ENCODE data around the gene CDH23.

Gene CDH23

GRCh38 chr10:71750124-71750841, 353.6 kb downstream of the CDH23 start:
- DNase-seq = no peak

DNA sequence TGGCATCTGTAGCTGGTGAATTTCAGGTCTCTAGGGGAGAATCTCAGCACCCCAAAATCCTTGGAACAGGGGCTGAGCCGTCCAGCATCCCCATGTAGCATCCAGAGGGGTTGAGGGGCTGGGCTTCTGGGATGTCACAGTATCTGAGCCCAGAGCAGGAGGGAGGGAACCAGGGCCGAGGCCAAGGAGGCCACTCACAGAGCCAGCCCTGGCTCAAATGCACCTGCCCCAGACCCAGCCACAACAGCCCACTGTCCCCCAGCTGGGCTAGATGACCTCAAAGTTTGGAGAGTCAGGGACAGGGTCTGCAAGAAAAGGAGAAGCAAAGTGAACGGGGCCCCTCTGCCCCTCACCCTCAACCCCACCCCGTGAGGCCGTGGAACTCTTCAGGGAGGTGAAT, 354.3 kb downstream of the CDH23 start:
- DNase-seq = no peak

GRCh38 chr10:71751515-71752224, 354.9 kb downstream of the CDH23 start:
- DNase-seq = no peak

GRCh38 chr10:71752391-71753090, 355.8 kb downstream of the CDH23 start:
- no peak for DNase-seq

DNA sequence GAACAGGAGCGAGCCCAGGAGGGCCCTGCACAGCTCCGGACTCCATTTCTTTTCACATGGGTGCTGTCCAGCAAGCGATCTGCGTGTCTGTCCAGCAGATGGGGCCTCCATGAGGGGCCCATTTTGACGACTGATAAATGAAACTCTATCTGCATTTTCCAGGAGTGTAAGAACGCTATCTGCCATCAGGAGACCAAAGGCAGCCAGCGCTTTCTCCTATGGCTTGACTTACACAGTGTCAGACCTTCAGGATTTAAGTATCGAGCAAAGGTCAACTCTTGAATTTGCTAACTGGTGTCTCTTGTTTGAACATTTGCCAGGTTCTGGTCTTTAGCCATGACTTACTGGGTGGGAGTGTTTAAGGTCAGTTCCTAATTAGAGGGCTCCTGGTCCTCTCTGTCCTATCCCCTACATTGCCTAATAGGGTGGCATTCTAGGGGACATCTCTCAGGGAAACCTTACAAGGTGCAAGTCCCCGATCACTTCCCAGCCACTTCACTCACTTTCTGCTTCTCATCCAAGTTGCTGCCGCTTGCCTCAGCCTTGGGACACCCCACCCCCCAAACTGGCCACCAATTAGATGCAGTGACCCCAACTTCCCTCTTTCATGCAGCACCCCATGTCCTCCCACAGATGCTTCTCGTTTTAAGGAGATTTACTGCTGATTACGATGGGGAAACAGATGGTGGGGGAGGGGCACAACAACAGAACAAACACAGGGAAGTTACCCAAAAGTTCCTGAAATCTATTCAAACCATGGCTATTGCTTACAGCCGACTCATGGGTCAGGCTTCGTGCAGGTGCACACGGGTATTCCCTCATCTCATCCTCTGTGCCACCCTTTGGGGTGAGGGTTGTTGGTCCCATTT, 356.6 kb downstream of the CDH23 start:
- DNase-seq = no peak

DNA sequence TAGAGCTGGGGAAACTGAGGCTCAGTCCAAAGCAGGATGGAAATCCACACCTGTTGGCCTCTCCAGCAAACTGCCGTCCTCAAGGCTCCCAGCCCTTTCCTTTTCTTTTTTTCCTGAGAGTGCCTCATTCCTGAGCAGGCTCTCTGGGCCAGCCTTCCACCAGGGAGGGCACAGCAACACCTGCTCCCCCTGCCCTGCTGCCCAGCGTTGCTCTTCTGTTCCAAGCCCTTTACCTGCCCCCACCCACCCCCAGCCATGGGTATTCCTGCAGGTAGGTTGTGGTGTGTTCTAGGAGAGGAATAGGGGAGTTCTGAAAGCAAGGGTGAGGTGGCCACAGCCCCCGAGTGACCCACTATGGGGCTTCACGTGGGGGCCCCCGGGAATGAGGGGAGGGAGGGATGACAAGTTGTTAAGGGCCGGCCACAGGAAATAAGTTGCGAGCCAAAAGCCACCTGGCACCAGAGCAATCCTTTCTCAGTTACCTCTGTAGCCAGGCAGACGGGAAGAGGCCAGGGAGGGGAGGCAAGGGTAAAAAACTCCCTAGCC, 357.3 kb downstream of the CDH23 start:
- no peak for DNase-seq

GRCh38 chr10:71754562-71754961, 357.8 kb downstream of the CDH23 start:
- no peak for DNase-seq

- no peak for DNase-seq
Measured at GRCh38 chr10:71755179-71755879, 358.6 kb downstream of the CDH23 start.

DNA sequence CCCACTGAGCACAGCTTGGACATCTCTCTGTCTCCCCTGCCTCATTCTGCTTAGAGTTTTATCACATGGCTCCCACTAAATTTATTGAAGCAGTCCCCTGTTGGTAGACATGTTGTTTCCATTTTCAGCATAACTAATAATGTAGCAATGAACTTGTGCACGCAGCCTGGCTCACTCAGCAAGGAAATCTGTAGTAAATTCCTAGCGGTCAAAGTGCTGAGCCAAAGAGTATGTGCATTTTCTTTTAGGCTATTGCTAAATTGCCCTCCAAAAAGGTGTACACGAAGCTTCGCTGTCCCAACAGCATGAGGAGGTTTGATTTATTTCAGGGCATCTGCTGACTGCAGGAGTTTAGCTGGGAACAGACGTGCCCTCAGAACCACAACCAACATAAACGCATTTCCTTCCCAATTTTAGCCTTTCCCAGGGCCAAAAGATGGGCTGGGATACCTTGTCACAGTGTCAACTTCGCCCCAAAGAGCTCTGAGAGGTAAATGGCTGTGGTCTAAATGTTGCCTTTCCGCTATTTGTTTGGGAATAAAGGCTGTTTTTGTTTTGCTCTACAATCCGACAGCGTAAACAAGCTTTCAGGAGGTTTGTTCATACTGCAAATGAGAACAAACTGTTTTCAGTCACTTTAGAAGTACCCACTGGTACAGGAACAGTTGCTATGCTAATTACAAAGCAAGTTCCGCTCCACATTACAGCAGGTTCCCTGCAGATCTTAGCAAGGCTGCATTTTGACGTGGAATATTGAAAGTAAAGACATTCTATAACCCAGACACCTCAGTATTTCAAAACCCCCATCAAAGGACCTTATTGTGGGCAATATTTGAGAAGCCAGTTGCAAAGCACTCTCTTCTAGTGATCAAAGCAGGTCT, 359.8 kb downstream of the CDH23 start:
- DNase-seq = no peak

DNA sequence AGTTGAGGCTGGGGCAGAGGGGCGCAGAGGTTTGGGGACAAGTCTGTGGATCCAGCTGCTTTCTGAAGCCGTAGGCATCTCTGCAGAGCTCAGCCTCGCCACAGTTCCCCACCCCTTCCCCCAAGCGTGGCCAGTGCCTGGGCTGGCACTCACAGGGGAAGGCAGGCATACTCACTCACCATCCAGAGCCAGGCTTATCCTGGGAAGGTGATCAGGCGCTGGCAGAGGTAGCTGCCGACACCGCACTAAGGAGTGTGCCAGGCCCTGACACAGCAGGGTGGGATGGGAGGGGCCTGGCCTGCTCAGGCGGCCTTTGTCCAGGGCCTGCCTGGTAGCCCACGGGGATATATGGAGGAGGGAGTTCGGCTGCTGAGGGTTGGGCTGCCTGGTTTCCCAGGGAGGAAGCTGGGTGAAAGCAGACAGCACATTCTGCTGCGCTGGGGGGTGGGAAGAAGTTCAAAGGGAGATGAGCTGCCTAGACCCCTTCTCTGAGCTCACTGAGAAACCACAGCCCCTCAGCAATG, 360.7 kb downstream of the CDH23 start:
- no peak for DNase-seq

DNA sequence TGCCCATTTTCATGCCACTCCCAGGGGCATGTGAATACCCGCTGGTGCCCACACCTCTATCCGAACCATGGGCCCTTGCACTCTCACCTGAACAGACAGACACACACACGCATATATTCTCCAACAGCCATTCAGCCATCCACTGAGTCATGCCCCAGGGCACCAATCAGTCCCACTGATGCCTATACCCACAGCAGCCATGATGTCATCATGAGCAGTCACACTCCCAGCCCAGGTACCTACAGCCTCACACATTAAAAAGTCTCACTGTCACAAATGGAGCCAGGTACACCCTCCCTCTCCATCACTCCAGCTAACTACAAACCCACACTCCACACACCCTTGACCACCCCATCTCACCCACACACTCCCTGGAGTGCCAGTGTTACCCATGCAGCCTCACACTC, 364.4 kb downstream of the CDH23 start:
- no peak for DNase-seq

DNA sequence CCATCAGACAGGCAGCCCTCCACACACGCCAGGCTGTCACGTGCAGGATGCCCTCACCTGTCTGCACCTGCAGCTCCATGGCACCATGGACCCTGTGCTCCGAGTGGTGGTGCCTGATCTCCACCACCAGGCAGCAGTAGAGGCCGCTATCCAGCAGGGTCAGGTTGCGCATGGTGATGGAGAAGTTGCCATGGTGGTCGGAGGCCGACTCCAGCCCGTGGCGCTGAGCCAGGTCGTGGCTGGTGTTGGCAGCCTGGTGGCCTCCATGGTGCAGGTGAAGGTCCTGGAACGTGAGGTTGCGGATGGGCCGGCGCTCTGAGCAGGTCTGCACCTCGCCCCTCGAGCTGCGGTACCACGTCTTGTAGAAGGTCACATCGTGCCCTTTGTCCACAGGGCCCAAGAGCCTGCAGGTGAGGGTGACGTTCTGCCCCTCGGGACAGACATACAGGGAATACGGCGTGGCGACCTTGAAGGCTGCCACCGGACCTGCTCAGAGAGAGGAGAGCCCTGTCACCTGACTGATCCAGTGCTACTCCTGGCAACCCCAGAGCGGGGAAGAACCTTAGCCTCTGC, 364.9 kb downstream of the CDH23 start:
- DNase-seq = no peak

- no peak for DNase-seq
Measured at GRCh38 chr10:71762324-71762723, 365.6 kb downstream of the CDH23 start.

DNA sequence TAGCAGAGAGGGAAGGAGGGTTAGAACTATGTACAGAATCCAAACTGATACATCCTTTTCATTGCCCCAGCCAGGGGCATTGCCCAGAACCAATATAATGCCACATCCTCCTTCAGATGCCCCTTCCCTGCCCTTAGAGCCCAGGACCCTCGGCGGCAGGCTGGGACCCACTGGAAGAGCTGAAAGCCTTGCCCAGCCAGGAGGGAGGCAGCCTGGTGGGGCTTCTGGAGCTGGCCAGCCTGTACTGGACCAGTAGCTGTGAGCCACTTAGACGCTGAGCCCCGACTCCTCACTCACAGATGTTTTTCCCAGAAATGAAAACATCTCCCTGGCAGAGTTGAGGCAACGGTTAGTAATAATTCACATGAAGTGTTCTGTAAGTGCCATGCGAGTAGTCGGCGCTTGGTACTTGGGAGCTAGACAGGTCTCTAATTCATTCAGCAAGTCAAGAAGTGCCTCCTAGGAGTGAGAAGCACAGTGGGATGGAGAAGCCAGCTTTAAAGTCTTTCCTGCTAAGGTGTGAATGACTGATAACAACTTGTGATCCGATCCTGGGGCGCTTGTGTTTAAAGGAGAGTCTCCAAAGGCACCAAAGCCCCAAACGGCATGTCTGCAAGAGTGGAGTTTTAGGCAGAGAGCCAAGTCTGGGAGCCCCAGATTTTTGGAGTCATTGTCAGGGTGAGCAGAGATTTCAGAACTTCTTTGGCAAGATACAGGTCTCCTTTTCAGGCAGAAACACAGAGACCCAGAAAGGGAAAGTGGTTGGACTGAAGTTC, 366.8 kb downstream of the CDH23 start:
- DNase-seq = no peak

DNA sequence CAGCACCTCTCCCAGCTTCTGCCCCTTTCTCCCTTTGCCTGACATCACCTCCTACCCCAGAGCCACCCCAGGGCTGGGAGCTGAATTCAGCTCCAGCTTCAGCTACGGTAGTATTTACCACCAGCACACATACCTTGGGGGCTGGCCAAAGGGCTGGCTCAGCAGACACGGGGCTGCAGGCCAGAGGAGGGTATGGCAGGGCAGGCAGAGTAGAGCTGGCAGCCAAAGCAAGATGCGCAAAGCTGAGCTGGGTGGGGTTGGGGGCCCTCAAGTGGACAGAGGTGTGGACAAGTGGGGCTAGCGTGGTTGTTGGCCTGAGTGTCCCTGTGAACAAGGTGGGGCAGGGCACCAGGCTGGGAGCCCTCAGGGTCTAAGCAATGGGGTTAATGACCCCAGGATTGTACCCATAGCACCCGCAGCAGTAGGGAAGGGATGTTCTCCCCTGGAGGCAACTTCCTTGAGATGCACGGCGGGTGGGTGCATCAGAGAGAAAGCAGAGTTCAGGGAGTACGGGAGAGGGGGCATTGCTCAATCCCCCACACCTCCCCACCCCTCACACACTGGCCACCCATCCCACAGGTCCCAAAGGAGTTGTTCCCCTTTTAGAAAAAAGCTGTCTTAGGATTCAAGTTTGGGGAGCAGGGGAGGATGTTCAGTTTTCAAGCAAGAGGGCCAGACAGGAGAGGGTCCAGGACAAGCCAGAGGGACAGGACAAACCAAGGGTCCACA, 368.6 kb downstream of the CDH23 start:
- no peak for DNase-seq

GRCh38 chr10:71765906-71766716, 369.4 kb downstream of the CDH23 start:
- DNase-seq = no peak

DNA sequence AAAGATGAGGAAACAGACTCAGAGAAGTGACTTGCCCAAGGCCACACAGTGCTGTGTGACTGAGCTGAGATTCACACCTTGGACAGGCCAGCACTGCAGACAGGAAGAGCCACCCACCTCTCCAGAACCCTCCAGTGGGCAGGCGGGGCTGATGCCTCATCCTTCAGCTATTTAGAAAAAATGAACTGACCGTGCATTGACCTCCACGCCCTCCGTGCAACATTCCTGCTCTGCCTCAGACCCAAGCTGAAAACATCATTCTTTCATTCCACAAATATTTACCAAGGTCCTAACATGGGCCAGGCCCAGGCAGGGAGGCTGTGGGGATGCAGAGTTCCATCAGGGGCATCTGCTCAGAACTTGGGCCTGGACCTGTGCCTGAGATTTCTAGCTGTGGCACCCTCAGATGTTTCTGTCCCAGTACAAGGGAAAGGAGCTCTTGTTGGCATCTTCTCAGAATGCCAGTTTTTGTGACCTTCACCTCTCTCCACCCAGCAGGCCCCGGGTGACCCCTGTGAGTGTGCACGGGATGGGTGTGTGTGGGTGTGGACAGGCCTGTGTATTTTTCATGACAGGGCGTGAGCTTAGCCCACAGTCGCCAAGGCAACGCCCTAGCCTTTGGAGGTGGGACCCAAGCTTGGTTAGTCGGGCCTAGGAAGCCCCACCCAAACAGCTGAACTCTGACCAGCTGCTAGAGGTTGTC, 370.1 kb downstream of the CDH23 start:
- DNase-seq = no peak
